ENCODE data around the gene SV2A. TPM values are rescaled to one million over a fixed set of nuclear protein-coding genes. Genes with fewer than 3 reads are reported as not detected.
"Not testable (repeated sequence)": the region's sequence is repeated elsewhere in the genome, so short reads cannot be mapped to it uniquely, and the experiment has no call there.

Gene SV2A
- polyA plus RNA-seq, 1 experiment: 25.8 TPM

DNA sequence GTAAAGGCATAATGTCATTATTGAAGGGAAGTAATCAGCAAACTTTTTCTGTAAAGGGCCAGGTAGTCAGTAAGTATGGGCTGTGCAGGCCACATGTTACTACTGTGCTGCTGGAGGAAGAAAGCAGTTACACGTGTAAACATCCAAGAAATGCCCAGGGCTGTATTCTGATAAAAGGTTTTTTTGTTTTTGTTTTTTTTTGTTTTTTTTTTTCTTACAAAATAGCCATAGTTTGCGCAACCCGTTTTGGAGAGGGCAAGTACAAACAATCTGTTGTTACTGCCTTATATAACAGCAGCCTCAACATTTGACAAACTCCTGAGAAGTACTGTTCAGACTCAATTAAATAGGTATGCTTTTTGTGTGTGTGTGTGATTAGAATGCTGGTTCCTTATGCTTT lies 45.7 kb upstream of the SV2A start:
- CTCF ChIA-PET: interaction anchor here (0.6 to 3.0 kb wide), 5 partner anchors 13 to 206 kb away, joined by 4 to 33 read pairs (median 5); partner anchors contain the start of genes OTUD7B and VPS45
- POLR2A ChIA-PET: interaction anchor here (0.6 kb wide), 1 partner anchor 86 kb away, joined by 10 read pairs; no protein-coding TSS in a partner anchor
- no peak for DNase-seq (ENCODE audit: low read depth, low spot score)
- no peak overlapping the region for H3K27ac ChIP-seq (ENCODE audit: low read depth, low read length)
- TF ChIP-seq, protein P1, sequence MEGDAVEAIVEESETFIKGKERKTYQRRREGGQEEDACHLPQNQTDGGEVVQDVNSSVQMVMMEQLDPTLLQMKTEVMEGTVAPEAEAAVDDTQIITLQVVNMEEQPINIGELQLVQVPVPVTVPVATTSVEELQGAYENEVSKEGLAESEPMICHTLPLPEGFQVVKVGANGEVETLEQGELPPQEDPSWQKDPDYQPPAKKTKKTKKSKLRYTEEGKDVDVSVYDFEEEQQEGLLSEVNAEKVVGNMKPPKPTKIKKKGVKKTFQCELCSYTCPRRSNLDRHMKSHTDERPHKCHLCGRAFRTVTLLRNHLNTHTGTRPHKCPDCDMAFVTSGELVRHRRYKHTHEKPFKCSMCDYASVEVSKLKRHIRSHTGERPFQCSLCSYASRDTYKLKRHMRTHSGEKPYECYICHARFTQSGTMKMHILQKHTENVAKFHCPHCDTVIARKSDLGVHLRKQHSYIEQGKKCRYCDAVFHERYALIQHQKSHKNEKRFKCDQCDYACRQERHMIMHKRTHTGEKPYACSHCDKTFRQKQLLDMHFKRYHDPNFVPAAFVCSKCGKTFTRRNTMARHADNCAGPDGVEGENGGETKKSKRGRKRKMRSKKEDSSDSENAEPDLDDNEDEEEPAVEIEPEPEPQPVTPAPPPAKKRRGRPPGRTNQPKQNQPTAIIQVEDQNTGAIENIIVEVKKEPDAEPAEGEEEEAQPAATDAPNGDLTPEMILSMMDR (IDR thresholded peaks at IDR 0.05; ENCODE audit: low read depth, low read length): no peak
- H3K4me3 ChIP-seq (ENCODE audit: low read depth, low read length): no peak overlapping the region
- H3K9me3 ChIP-seq (ENCODE audit: control insufficient read depth, insufficient read depth, low read length): peaks cover 2% of the 10 kb centered on the region; the same call in 1 of the 2 replicates
- H3K27me3 ChIP-seq (ENCODE audit: control insufficient read depth, insufficient read depth, low read length): no peaks in the 10 kb centered on the region

DNA sequence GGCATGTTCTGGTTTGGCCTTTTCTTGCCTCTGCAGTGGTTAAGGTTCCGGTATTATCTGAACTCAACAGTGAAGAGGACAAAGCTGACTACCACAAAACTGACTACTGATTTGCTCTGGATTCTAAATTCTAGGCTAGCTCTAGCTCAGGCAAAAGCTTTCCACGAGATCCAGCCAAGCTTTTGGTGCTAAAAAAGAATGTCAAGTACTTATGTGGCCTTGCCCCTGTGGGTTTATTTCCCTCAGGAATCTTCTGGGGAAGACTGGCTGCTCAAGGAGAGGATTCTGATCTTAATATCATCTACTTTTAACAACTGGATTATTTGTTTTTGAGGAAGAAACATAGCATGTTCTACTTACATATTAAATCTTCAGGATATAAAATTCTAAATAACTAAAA lies 45.1 kb upstream of the SV2A start:
- Histone ChIP-seq H3K27me3 (ENCODE audit: control insufficient read depth, insufficient read depth, low read length) (no peaks in the 10 kb centered on the region), H3K9me3 (ENCODE audit: control insufficient read depth, insufficient read depth, low read length) (peaks cover 6% of the 10 kb centered on the region), H3K4me3 (ENCODE audit: low read depth, low read length) (no peak overlapping the region), H3K27ac (ENCODE audit: low read depth, low read length) (no peak overlapping the region)
- TF ChIP-seq, protein P1 (IDR thresholded peaks at IDR 0.05; ENCODE audit: low read depth, low read length): no peak
- ChIA-PET POLR2A (no interaction called here), CTCF (interaction anchor here (0.6 to 3.3 kb wide), 50 partner anchors 9 to 252 kb away, joined by 3 to 59 read pairs (median 6); partner anchors contain the start of genes OTUD7B and VPS45)
- DNase-seq (ENCODE audit: low read depth, low spot score): no peak

DNA sequence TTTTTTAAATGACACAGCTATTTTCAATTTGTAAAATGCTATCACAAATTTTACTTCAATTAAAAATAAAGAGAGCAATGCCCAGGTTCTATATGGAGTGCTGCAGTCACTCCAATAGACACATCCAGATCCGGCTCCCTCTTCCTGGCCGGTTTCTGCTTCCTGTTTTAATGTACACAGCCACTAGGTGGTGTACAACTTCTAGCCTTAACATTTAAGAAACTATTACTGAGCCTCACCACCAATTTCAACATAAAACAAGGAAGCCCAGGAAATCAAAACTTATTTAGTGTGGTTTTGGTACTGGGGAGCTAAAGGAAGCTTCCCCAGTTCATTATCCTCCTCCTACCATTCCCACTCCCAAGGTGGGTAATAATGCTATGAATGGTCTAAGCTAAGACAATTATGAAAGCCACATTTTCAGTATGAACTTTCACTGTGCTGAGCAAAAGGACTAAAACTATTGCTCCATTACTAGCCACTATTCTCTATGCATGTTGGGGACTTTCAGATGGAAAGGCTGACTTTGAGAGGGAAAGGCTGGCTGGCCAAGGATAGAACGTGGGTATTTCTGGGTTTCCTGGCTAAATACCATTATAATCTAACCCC lies 44.5 kb upstream of the SV2A start:
- TF ChIP-seq, protein P1 (IDR thresholded peaks at IDR 0.05; ENCODE audit: low read depth, low read length): peak; percentile 75
- CTCF ChIA-PET: interaction anchor here (0.6 to 3.3 kb wide), 63 partner anchors 9 to 252 kb away, joined by 3 to 59 read pairs (median 5); partner anchors contain the start of genes OTUD7B and VPS45
- POLR2A ChIA-PET: no interaction called here
- peak; percentile 62 for DNase-seq (ENCODE audit: low read depth, low spot score)
- Histone ChIP-seq H3K27ac (ENCODE audit: low read depth, low read length) (no peak overlapping the region), H3K4me3 (ENCODE audit: low read depth, low read length) (no peak overlapping the region), H3K27me3 (ENCODE audit: control insufficient read depth, insufficient read depth, low read length) (no peaks in the 10 kb centered on the region), H3K9me3 (ENCODE audit: control insufficient read depth, insufficient read depth, low read length) (peaks cover 9% of the 10 kb centered on the region)

DNA sequence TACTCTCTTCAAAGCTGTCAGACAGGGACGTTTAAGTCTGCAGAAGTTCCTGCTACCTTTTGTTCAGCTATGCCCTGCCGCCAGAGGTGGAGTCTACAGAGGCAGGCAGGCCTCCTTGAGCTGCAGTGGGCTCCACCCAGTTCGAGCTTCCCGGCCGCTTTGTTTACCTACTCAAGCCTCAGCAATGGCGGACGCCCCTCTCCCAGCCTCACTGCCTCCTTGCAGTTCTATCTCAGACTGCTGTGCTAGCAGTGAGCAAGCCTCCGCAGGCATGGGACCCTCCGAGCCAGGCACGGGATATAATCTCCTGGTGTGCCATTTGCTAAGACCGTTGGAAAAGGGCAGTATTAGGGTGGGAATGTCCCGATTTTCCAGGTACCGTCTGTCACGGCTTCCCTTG lies 39.9 kb upstream of the SV2A start:
- POLR2A ChIA-PET: interaction anchor here (0.6 kb wide), 1 partner anchor 240 kb away, joined by 5 read pairs; no protein-coding TSS in a partner anchor
- CTCF ChIA-PET; H3K27ac ChIP-seq (ENCODE audit: low read depth, low read length); H3K4me3 ChIP-seq (ENCODE audit: low read depth, low read length); H3K9me3 ChIP-seq (ENCODE audit: control insufficient read depth, insufficient read depth, low read length); H3K27me3 ChIP-seq (ENCODE audit: control insufficient read depth, insufficient read depth, low read length); DNase-seq (ENCODE audit: low read depth, low spot score): not testable (repeated sequence)

DNA sequence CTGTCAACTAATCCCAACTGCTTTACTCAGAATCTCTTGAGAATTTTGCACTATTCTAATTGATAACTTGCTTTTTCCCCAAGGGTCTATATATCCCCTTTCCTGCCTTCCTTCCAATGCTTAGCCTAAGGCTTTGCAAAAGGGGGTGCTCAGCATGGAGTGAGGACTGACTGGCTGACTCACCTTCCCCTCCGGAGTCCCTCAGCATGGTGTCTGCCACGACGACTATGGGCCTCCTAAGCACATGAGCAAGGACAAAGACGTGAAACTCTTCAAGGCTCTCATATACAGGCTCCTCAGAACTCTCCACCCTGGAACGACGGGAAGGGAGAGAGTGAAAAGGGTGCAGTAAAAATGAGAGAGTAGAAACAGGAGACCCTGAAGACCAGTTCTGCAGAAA lies 32.3 kb upstream of the SV2A start:
- ChIA-PET POLR2A (no interaction called here), CTCF (interaction anchor here (0.5 to 1.0 kb wide), 2 partner anchors 12 to 121 kb away, joined by 6 read pairs; no protein-coding TSS in a partner anchor)

More for the DNA sequence above, 32.3 kb upstream of the SV2A start:
- Histone ChIP-seq H3K27me3 (ENCODE audit: control insufficient read depth, insufficient read depth, low read length) (no peaks in the 10 kb centered on the region), H3K9me3 (ENCODE audit: control insufficient read depth, insufficient read depth, low read length) (no peaks in the 10 kb centered on the region), H3K4me3 (ENCODE audit: low read depth, low read length) (no peak overlapping the region), H3K27ac (ENCODE audit: low read depth, low read length) (no peak overlapping the region)
- TF ChIP-seq, protein P1 (IDR thresholded peaks at IDR 0.05; ENCODE audit: low read depth, low read length): no peak
- DNase-seq (ENCODE audit: low read depth, low spot score): no peak
